Hepatocyte (in vitro differentiated cells): ENCODE results near the gene GALNT1.

Source experiments
- CTCF ChIP-seq: fragments of 200-600 bp; sonication (generic); IDR thresholded peaks from 2 replicates; pipeline ENCODE4 v1.5.1; 2016; ENCODE audit warnings: antibody characterized with exemption, mild to moderate bottlenecking; ENCODE audit not compliant: poor library complexity
- EZH2 ChIP-seq: fragments of 200-600 bp; sonication (generic); IDR thresholded peaks from 2 replicates; pipeline ENCODE4 v1.6.1; 2016; ENCODE audit warnings: antibody characterized with exemption, mild to moderate bottlenecking, borderline replicate concordance
- EZH2phosphoT487 ChIP-seq: fragments of 200-600 bp; sonication (generic); IDR thresholded peaks from one replicate; pipeline ENCODE4 v1.6.1; 2018; ENCODE audit warnings: antibody characterized with exemption, mild to moderate bottlenecking, low read depth, moderate library complexity; ENCODE audit not compliant: unreplicated experiment, severe bottlenecking

- TF ChIP-seq EZH2 (no peak), CTCF (no peak), EZH2phosphoT487 (no peak)
These were observed 159.1 kb downstream of the GALNT1 start for GRCh38 chr18:35740656-35741055.
